ENCODE results near the gene OSTM1. TPM values are rescaled to one million over a fixed set of nuclear protein-coding genes. Genes with fewer than 3 reads are reported as not detected.

The OSTM1 gene
- total and polyA plus RNA-seq, 2 experiments from 2014 or later: 27.0 to 29.3 TPM

DNA sequence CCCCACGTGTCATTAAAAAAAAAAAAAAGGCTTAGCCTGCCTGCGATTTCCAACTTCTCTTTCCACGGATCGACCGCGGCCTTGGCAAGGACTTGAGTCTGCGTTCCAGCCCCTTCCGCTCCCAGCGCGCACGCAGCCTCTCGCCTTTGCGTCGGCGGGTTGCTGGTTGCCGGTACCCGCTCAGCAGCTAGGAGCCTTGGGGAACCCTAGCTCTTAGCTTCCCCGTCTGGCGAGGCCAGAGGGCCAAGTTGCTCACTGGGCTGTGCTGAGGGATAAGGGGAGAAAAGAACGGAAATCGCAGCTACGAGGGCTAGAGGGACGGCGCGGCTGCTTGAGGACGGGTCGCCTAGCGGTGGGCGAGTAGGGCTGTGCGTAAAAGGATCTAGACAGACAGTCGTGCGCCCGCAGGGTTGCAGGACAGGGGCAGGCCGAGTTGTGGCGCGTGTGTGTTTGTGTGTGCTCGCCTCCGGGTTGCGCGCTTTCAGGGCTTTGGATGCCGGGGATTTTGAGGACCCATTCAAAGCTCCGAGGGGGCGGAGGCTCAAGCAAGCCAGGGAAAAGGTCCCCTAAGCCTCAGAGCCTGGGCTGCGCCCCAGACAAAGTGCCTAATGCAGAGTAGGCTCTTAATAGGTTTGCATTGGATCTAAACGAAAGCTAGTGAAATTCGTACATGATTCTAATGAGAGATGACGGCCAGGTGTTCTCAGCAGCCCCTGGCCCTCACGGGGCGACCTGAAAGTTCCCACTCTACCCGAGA lies 40.5 kb upstream of the OSTM1 start:
- no peaks in the 10 kb centered on the region for H3K4me1 ChIP-seq (ENCODE audit: insufficient read depth)
- no peak overlapping the region for H3K9ac ChIP-seq
- H3K27me3 ChIP-seq (replicated peaks; ENCODE audit: insufficient read depth): peaks cover 60% of the 10 kb centered on the region
- peak overlapping the region; percentile 87 for H3K4me2 ChIP-seq (ENCODE audit: unreplicated experiment)
- no peak for TF ChIP-seq EZH2phosphoT487 (IDR thresholded peaks at IDR 0.05; ENCODE audit: insufficient read depth, low read depth)
- no peak for TF ChIP-seq EZH2 (IDR thresholded peaks at IDR 0.05; ENCODE audit: insufficient read depth, poor library complexity, severe bottlenecking)
- no peaks in the 10 kb centered on the region for H3K9me2 ChIP-seq (ENCODE audit: insufficient read depth)
- no peaks in the 10 kb centered on the region for H4K20me1 ChIP-seq (ENCODE audit: insufficient read depth)
- no peaks in the 10 kb centered on the region for H3F3A ChIP-seq (ENCODE audit: insufficient read depth)
- WGBS, 2 experiments (ENCODE audit: low coverage in 1 of 2, low lambda C conversion rate in 2 of 2, missing lambda C conversion rate in 2 of 2): 2% methylated on average over 50 of the region's 50 CpGs
- in situ Hi-C loops (cut with MboI): loop anchor here (10.0 to 25.0 kb wide), 3 partner anchors 380 to 947 kb away; no protein-coding TSS in a partner anchor
- H3K79me2 ChIP-seq (ENCODE audit: insufficient read depth): no peaks in the 10 kb centered on the region
- peak overlapping the region; percentile 71 for H3K4me3 ChIP-seq
- H2AFZ ChIP-seq: peak overlapping the region; percentile 83
- no peaks in the 10 kb centered on the region for H3K36me3 ChIP-seq (ENCODE audit: low read depth)
- peak; percentile 76 for DNase-seq
- H3K9me3 ChIP-seq (ENCODE audit: low read depth): no peaks in the 10 kb centered on the region
- H3K27ac ChIP-seq: no peak overlapping the region

DNA sequence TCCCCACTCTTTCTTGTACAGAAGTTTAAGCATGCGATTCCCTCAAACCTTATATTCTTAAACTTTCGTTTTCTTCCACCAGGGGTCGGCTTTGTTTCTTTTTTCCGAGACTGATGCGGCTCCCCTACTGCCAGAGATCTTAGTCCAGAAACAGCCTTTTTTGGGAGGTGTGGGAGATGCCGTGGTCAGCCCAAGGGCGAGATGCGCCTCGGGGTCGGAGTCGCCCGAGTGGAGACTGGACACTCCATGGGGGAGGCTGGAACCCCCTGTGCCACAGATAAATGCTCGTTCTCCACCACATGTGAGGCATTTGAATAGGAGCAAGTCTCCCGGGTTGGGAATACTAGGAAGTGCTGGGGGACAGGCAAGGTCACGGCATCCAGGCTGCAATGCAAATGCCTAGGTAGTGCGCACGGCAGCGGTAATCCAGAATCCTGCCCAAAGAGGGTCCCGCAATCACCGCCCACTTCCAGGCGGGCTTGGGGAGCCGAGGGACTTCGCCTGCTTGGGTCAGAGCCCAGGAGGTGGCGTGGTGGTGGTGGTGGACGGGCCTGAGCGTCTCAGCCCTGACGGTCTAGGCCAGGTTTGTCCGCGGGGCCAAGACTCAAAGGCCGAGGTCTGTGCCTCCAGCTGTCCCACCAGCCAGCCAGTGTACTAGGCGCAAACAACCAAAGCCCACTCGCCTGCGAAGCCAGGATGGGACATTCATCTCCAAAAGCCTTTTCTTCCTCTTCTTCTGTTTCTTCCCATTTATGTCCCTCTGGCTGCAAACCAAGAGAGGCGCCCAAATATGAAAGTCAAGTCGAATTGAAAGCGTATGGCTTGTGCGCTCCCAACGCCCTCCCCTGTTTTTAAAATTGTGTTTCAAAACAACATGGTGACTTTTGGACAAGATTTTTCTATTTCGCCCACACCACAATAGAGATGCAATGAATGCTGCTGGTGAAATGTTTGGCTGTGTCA lies 39.3 kb upstream of the OSTM1 start:
- no peaks in the 10 kb centered on the region for H3K9me3 ChIP-seq (ENCODE audit: low read depth)
- peak; percentile 74 for DNase-seq
- no peaks in the 10 kb centered on the region for H3F3A ChIP-seq (ENCODE audit: insufficient read depth)
- no peak overlapping the region for H3K27ac ChIP-seq
- no peaks in the 10 kb centered on the region for H3K9me2 ChIP-seq (ENCODE audit: insufficient read depth)
- peak overlapping the region; percentile 71 for H3K4me3 ChIP-seq
- no peaks in the 10 kb centered on the region for H3K36me3 ChIP-seq (ENCODE audit: low read depth)
- no peaks in the 10 kb centered on the region for H4K20me1 ChIP-seq (ENCODE audit: insufficient read depth)
- H3K4me1 ChIP-seq (ENCODE audit: insufficient read depth): no peaks in the 10 kb centered on the region
- H3K9ac ChIP-seq: no peak overlapping the region
- peak overlapping the region; percentile 92 for H3K4me2 ChIP-seq (ENCODE audit: unreplicated experiment)
- H3K27me3 ChIP-seq (replicated peaks; ENCODE audit: insufficient read depth): peaks cover 48% of the 10 kb centered on the region
- H2AFZ ChIP-seq: peak overlapping the region; percentile 78
- H3K79me2 ChIP-seq (ENCODE audit: insufficient read depth): no peaks in the 10 kb centered on the region
- TF ChIP-seq EZH2 (IDR thresholded peaks at IDR 0.05; ENCODE audit: insufficient read depth, poor library complexity, severe bottlenecking): no peak
- no peak for TF ChIP-seq EZH2phosphoT487 (IDR thresholded peaks at IDR 0.05; ENCODE audit: insufficient read depth, low read depth)
- in situ Hi-C loops (cut with MboI): loop anchor here (10.0 to 25.0 kb wide), 3 partner anchors 381 to 948 kb away; no protein-coding TSS in a partner anchor
- 19 to 20% methylated on average over 39 of the region's 39 CpGs for WGBS, 2 experiments (ENCODE audit: low coverage in 1 of 2, low lambda C conversion rate in 2 of 2, missing lambda C conversion rate in 2 of 2)

DNA sequence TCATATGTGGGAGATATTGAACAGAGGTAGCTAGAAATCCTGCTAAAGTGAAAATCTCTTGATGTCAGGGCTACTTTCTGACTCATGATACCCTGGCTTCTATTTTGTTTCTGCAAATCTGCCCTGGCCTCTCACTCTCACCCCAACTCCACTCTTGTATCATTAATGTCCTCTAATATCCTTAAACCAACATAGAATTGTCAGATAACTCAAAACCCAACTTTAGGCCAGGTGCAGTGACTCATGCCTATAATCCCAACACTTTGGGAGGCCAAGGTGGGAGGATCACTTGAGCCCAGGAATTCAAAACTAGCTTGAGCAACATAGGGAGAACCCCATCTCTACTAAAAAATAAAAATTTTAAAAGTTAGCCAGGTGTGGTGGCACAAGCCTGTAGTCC lies 33.8 kb upstream of the OSTM1 start:
- Histone ChIP-seq H3K9me2 (ENCODE audit: insufficient read depth) (no peaks in the 10 kb centered on the region), H2AFZ (no peak overlapping the region), H3K27ac (no peak overlapping the region), H4K20me1 (ENCODE audit: insufficient read depth) (no peaks in the 10 kb centered on the region), H3K79me2 (ENCODE audit: insufficient read depth) (no peaks in the 10 kb centered on the region), H3K4me1 (ENCODE audit: insufficient read depth) (peaks cover 7% of the 10 kb centered on the region), H3K4me2 (ENCODE audit: unreplicated experiment) (no peak overlapping the region), H3K9ac (no peak overlapping the region), H3K4me3 (no peak overlapping the region), H3K9me3 (ENCODE audit: low read depth) (no peaks in the 10 kb centered on the region), H3K36me3 (ENCODE audit: low read depth) (no peaks in the 10 kb centered on the region), H3F3A (ENCODE audit: insufficient read depth) (no peaks in the 10 kb centered on the region), H3K27me3 (replicated peaks; ENCODE audit: insufficient read depth) (0 out of 2 replicates have a peak, but pooled peaks cover 4% of the 10 kb centered on the region)
- in situ Hi-C loops (cut with MboI): loop anchor here (25.0 kb wide), 1 partner anchor 954 kb away; no protein-coding TSS in a partner anchor
- no peak for DNase-seq
- TF ChIP-seq EZH2phosphoT487 (IDR thresholded peaks at IDR 0.05; ENCODE audit: insufficient read depth, low read depth): no peak
- no peak for TF ChIP-seq EZH2 (IDR thresholded peaks at IDR 0.05; ENCODE audit: insufficient read depth, poor library complexity, severe bottlenecking)

DNA sequence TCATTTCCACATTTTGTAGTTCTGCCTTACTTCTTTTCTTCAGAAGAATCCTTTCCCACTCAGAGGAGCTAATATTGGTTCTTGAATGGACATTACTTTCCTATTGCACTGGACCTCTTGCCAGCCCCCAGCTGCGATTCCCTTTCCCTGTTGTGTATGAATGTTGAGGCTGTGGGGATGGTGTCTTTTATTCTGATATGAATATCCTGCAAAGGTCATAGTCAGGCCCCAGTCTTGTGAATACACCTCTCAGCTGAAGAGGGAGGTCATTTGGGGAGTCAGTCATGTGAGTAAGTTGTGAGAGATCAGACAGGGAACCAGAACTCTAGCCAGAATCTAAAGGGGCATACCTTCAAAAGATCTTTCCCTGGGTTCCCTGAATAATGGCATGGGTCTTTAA lies 32.6 kb upstream of the OSTM1 start:
- Histone ChIP-seq H3K9me2 (ENCODE audit: insufficient read depth) (no peaks in the 10 kb centered on the region), H4K20me1 (ENCODE audit: insufficient read depth) (no peaks in the 10 kb centered on the region), H3K4me1 (ENCODE audit: insufficient read depth) (peaks cover 7% of the 10 kb centered on the region), H3K79me2 (ENCODE audit: insufficient read depth) (no peaks in the 10 kb centered on the region), H3K4me3 (no peak overlapping the region), H3K27ac (no peak overlapping the region), H3F3A (ENCODE audit: insufficient read depth) (no peaks in the 10 kb centered on the region), H3K9ac (no peak overlapping the region), H3K27me3 (replicated peaks; ENCODE audit: insufficient read depth) (peaks cover 1% of the 10 kb centered on the region; the same call in 1 of the 2 replicates), H3K9me3 (ENCODE audit: low read depth) (no peaks in the 10 kb centered on the region), H2AFZ (no peak overlapping the region), H3K36me3 (ENCODE audit: low read depth) (no peaks in the 10 kb centered on the region), H3K4me2 (ENCODE audit: unreplicated experiment) (no peak overlapping the region)
- no peak for DNase-seq
- in situ Hi-C loops (cut with MboI): loop anchor here (25.0 kb wide), 1 partner anchor 955 kb away; no protein-coding TSS in a partner anchor
- WGBS, 2 experiments (ENCODE audit: low coverage in 1 of 2, low lambda C conversion rate in 2 of 2, missing lambda C conversion rate in 2 of 2): 68 to 78% methylated on average over 1 of the region's 1 CpG
- TF ChIP-seq EZH2phosphoT487 (IDR thresholded peaks at IDR 0.05; ENCODE audit: insufficient read depth, low read depth) (no peak), EZH2 (IDR thresholded peaks at IDR 0.05; ENCODE audit: insufficient read depth, poor library complexity, severe bottlenecking) (no peak)

Data from GM23248 (cell line).